Adrenal gland (tissue), 19 donors: ENCODE data around the gene TP53INP2. TPM values are rescaled to one million over a fixed set of nuclear protein-coding genes. Genes with fewer than 3 reads are reported as not detected.
"Not testable (repeated sequence)": the region's sequence is repeated elsewhere in the genome, so short reads cannot be mapped to it uniquely, and the experiment has no call there.

ENCODE experiments used
- DNase-seq, 7 donors: peaks; one replicate each; pipeline ENCODE4 v3.0.0-alpha.2; 2019 to 2020
- H3K27ac ChIP-seq, 5 donors: fragments of 200-600 bp; sonication (generic) in 4 of 5; 1 replicate in 3 of 5; 2 replicates in 2 of 5; pipeline versions ENCODE4 v1.5.1 to v1.8.0; 2016 to 2020; ENCODE audit warnings: mild to moderate bottlenecking in 1 of 5
- H3K27me3 ChIP-seq: fragments of 200-600 bp; 2 replicates; pipeline ENCODE4 v1.8.0; 2021
- H3K36me3 ChIP-seq, 2 donors: fragments of 200-600 bp; replicated peaks in 1 of 2; 1 replicate in 1 of 2; 2 replicates in 1 of 2; pipeline versions ENCODE4 v1.5.1 to v1.8.0; 2018 to 2022
- H3K4me1 ChIP-seq, 2 donors: fragments of 200-600 bp; replicated peaks in 1 of 2; 1 replicate in 1 of 2; 2 replicates in 1 of 2; pipeline versions ENCODE4 v1.5.1 to v1.8.0; 2018 to 2021
- H3K4me3 ChIP-seq, 4 donors: fragments of 200-600 bp; sonication (generic) in 3 of 4; one replicate each; pipeline ENCODE4 v1.5.1; 2016 to 2018
- H3K9me3 ChIP-seq, 3 donors: fragments of 200-600 bp; sonication (generic) in 1 of 3; replicated peaks in 1 of 3; 1 replicate in 2 of 3; 2 replicates in 1 of 3; pipeline versions ENCODE4 v1.5.1 to v1.8.0; 2016 to 2021
- POLR2A ChIP-seq, 2 donors: fragments of 450-650 bp; IDR thresholded peaks; one replicate each; pipeline ENCODE4 v1.6.1; 2017; ENCODE audit warnings: antibody characterized with exemption in 2 of 2, mild to moderate bottlenecking in 2 of 2, moderate library complexity in 1 of 2
- WGBS, 4 donors: extraction: QIAGEN DNeasy Blood & Tissue Kit in 2 of 4; methylation state at CpG; one replicate each; pipeline versions ENCODE4 v1.1.5 to v1.1.7; 2013 to 2017; 5-methylcytosine and 5-hydroxymethylcytosine counted together
- intact Hi-C, 2 donors: fragments of 100-400 bp; cut with DNase I; formaldehyde crosslinking; loops; one replicate each; pipeline versions ENCODE4 v1.14.1 to v1.15.0; 2022 to 2023
- long read RNA-seq, 10 donors: library from polyadenylated mRNA in 3 of 10; unstranded in 2 of 10; stranded (forward) in 1 of 10; transcript quantifications; one replicate each; pipeline ENCODE4 v2.0.0 and lab custom pipeline, GENCODE V29; 2021 to 2026
- polyA plus RNA-seq, 3 donors: library from polyadenylated mRNA; stranded (reverse); fragments of 200-250 nt in 2 of 3; fragments of 350-450 nt in 1 of 3; fragmentation: Illumina TruSeq in 1 of 3; extraction: RNeasy Lipid Tissue Mini Kit (QIAGEN cat#74804) in 1 of 3; gene quantifications; one replicate each; pipeline ENCODE4 v1.2.3, GENCODE V29; 2013 to 2014
- total RNA-seq, 9 donors: library from RNA; depleted of rRNA in 4 of 9; stranded (reverse); fragments of >200 nt in 4 of 9; fragments of 120-200 nt in 1 of 9; fragmentation: NEBNext Ultra II Directional in 1 of 9; extraction: Animal tissue kit (Norgen Biotek cat#: 25700) in 1 of 9; gene quantifications; one replicate each; pipeline versions ENCODE4 v1.1.0 to v1.2.4, GENCODE V29; 2013 to 2023
- TF ChIP-seq, protein P1 (sequence below), 6 experiments: fragments of 450-650 bp in 4 of 6; fragments of 200-600 bp in 2 of 6; sonication (generic) in 1 of 6; IDR thresholded peaks; 1 replicate in 5 of 6; 2 replicates in 1 of 6; pipeline versions ENCODE4 v1.5.1 to v1.8.0; 2016 to 2021; ENCODE audit warnings: antibody characterized with exemption in 6 of 6, mild to moderate bottlenecking in 2 of 6, moderate library complexity in 1 of 6
- donor health status: healthy with polysubstance abuse.
- donor health status: Bipolar disorder and iron deficiency.
- donor health status: DM: yes; HTN: yes; CAD: no.
- donor health status: DM: no; HTN: no; CAD: no.
- donor health status: DM: no; HTN: no; CAD: no.
- donor health status: DM: yes; HTN: yes; CAD: no.

The TP53INP2 gene, protein sequence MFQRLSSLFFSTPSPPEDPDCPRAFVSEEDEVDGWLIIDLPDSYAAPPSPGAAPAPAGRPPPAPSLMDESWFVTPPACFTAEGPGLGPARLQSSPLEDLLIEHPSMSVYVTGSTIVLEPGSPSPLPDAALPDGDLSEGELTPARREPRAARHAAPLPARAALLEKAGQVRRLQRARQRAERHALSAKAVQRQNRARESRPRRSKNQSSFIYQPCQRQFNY
- total RNA-seq (10 to 100 TPM in 8 of 9 donors, 1 to 10 TPM in 1; 9.4 to 74.5 (median 18.7) TPM), polyA plus RNA-seq (10 to 100 TPM; 15.4 to 58.2 (median 18.6) TPM)
- long read RNA-seq, donor 1, full-length matches to known transcripts, result 9 of 15 reads
- long read RNA-seq, donor 1, partial matches to known transcripts, result 6 of 15 reads
- long read RNA-seq, donor 1, other reads (novel, unspliced or antisense), result 0 of 15 reads
- long read RNA-seq, donor 2, full-length matches to known transcripts, result 5 of 18 reads
- long read RNA-seq, donor 2, partial matches to known transcripts, result 13 of 18 reads
- long read RNA-seq, donor 2, other reads (novel, unspliced or antisense), result 0 of 18 reads
- long read RNA-seq, donor 3, full-length matches to known transcripts, result 4 of 14 reads
- long read RNA-seq, donor 3, partial matches to known transcripts, result 10 of 14 reads
- long read RNA-seq, donor 3, other reads (novel, unspliced or antisense), result 0 of 14 reads
- long read RNA-seq, donor 4, partial matches to known transcripts, result 0 of 3 reads
- long read RNA-seq, donor 4, other reads (novel, unspliced or antisense), result 3 of 3 reads
- long read RNA-seq, donor 5, partial matches to known transcripts, result 1 of 6 reads
- long read RNA-seq, donor 5, other reads (novel, unspliced or antisense), result 5 of 6 reads
- long read RNA-seq, donor 6, partial matches to known transcripts, result 1 of 5 reads
- long read RNA-seq, donor 6, other reads (novel, unspliced or antisense), result 4 of 5 reads
- long read RNA-seq, donor 7, full-length matches to known transcripts, result 1 of 6 reads
- long read RNA-seq, donor 7, partial matches to known transcripts, result 5 of 6 reads
- long read RNA-seq, donor 7, other reads (novel, unspliced or antisense), result 0 of 6 reads
- long read RNA-seq, donor 8, full-length matches to known transcripts, result 6 of 17 reads
- long read RNA-seq, donor 8, partial matches to known transcripts, result 5 of 17 reads
- long read RNA-seq, donor 8, other reads (novel, unspliced or antisense), result 6 of 17 reads
- long read RNA-seq, donor 9, full-length matches to known transcripts, result 1 of 7 reads
- long read RNA-seq, donor 9, partial matches to known transcripts, result 6 of 7 reads
- long read RNA-seq, donor 9, other reads (novel, unspliced or antisense), result 0 of 7 reads
- long read RNA-seq, donor 10, result 0 reads

DNA sequence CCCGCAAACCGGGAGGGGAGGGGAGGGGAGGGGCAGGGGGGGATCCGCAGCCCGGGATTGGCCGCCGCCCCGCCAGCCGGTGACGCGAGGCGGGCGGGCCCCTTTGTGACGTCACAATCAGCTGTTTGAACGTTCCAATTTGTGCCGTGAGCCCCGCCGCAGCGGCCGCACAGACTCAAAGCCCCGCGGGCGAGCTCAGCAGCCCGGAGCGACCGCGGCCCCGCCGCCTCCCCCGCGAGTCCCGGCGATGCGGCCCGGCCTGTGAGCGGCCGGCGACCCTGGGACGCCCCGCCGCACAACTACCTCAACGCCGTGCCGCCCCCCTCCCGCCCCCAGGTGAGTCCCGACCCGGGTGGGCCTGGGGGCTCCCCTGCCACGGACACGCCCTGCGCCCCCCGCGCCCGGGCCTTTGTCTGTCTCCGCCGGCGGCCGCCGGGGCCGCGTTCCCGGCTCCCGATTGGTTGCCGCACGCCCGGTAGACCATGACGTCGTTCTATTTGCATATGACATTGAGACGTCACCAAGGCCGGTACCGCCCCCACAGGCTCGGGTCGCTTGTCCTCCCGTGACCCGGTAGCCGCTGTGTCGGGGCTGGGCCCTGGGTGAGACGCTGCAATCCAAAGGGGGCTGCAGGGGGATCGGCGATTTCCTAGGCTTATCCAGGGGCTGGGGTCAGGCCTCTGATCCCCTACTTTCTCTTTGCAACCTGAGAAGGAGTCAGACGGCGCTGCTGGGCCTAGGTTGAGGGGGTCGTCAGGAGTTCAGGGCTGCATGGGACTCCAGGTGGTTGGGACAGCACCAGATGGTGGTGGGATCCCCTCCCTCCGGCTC, at the start of gene TP53INP2:
Gene TP53INP2, plus strand, starts transcription at position 168 of the 831 bp plus-strand sequence. CDS start 4,396 bp downstream, outside the sequence.
- H3K4me3 ChIP-seq, result peak within 1 kb of the TSS; percentile 43 to 94 (median 70)
- WGBS, 4 donors, result 0 to 1% (median 1%) methylated on average over 3 to 82 of the region's 82 CpGs; no CpG with 5 or more reads in 1 of the 4 donors
- peak within 1 kb of the TSS; percentile 98 to 100 (median 100) for H3K27ac ChIP-seq
- intact Hi-C loops, result loop anchor here (10.0 kb wide), 1 partner anchor 130 kb away; no protein-coding TSS in a partner anchor
- H3K9me3 ChIP-seq, result no peaks in the 10 kb centered on the region
- TF ChIP-seq POLR2A (IDR thresholded peaks at IDR 0.05), result peak; percentile 93 to 97
- TF ChIP-seq, protein P1, sequence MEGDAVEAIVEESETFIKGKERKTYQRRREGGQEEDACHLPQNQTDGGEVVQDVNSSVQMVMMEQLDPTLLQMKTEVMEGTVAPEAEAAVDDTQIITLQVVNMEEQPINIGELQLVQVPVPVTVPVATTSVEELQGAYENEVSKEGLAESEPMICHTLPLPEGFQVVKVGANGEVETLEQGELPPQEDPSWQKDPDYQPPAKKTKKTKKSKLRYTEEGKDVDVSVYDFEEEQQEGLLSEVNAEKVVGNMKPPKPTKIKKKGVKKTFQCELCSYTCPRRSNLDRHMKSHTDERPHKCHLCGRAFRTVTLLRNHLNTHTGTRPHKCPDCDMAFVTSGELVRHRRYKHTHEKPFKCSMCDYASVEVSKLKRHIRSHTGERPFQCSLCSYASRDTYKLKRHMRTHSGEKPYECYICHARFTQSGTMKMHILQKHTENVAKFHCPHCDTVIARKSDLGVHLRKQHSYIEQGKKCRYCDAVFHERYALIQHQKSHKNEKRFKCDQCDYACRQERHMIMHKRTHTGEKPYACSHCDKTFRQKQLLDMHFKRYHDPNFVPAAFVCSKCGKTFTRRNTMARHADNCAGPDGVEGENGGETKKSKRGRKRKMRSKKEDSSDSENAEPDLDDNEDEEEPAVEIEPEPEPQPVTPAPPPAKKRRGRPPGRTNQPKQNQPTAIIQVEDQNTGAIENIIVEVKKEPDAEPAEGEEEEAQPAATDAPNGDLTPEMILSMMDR (IDR thresholded peaks at IDR 0.05), result no peak
- H3K27me3 ChIP-seq, result no peaks in the 10 kb centered on the region
- peak; percentile 95 to 99 (median 97) for DNase-seq
- H3K4me1 ChIP-seq, result peaks cover 23 to 36% of the 10 kb centered on the region in 2 donors
- H3K36me3 ChIP-seq, result no peaks in the 10 kb centered on the region

GRCh38 chr20:34658654-34659053, 45.5 kb upstream of the TP53INP2 start:
- intact Hi-C loops, H3K4me1 ChIP-seq, H3K9me3 ChIP-seq, H3K27me3 ChIP-seq, H3K27ac ChIP-seq, H3K36me3 ChIP-seq, DNase-seq, H3K4me3 ChIP-seq: not testable (repeated sequence)
- 93 to 96% methylated on average over 24 to 28 of the region's 31 CpGs; no CpG with 5 or more reads in 2 of the 4 donors for WGBS, 4 donors

- intact Hi-C loops, DNase-seq, H3K36me3 ChIP-seq, H3K27ac ChIP-seq, H3K4me1 ChIP-seq, H3K4me3 ChIP-seq, H3K9me3 ChIP-seq, H3K27me3 ChIP-seq: not testable (repeated sequence)
- 81 to 87% (median 85%) methylated on average over 5 of the region's 5 CpGs for WGBS, 4 donors
Measured at GRCh38 chr20:34661811-34662210, 42.3 kb upstream of the TP53INP2 start.

DNA sequence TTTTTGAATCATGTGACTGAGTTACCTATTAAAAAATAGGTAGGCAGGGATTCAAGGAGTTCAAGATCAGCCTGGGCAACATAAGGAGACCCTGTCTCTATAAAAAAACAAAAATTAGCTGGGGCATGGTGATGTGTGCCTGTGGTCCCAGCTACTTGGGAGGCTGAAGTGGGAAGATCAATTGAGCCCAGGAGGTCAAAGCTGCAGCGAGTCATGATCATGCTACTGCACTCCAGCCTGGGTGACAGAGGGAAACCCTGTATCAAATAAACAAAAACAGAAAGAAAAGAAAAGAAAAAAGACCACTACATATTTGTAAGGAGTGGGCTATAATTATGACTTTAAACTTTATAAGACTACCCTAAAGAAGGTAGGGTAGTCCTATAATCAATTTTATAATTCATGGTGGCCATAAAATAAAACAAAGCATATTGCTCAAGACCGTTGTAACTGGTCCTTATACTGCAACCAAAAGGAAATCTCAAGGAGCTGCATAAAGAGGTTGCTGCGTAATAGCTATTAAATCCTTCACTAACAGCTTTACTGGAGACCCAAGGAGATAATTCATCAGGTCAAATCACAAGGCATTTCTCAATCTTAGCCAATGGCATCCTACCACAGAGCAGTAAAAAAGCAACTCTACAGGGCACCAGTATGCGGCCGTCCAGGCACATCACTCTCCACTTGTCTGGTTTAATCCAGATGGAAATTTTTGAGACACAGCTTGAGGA, 40.8 kb upstream of the TP53INP2 start:
- TF ChIP-seq, protein P1 (IDR thresholded peaks at IDR 0.05), result no peak
- no peak for TF ChIP-seq POLR2A (IDR thresholded peaks at IDR 0.05)
- Histone ChIP-seq H3K4me1 (no peaks in the 10 kb centered on the region), H3K36me3 (no peaks in the 10 kb centered on the region), H3K9me3 (no peaks in the 10 kb centered on the region), H3K27ac (no peak overlapping the region), H3K4me3 (no peak overlapping the region), H3K27me3 (no peaks in the 10 kb centered on the region)
- DNase-seq, result no peak
- WGBS, 4 donors, result 91 to 94% (median 92%) methylated on average over 5 of the region's 5 CpGs
- intact Hi-C loops, result no loop called here

GRCh38 chr20:34664751-34665150, 39.4 kb upstream of the TP53INP2 start:
- H3K4me3 ChIP-seq, H3K9me3 ChIP-seq, intact Hi-C loops, H3K36me3 ChIP-seq, H3K27me3 ChIP-seq, DNase-seq, H3K4me1 ChIP-seq, H3K27ac ChIP-seq: not testable (repeated sequence)
- WGBS, 4 donors, result 92 to 99% (median 97%) methylated on average over 7 of the region's 7 CpGs
